HUES64 (cell line): ENCODE results near the gene RALB.
"Not testable (repeated sequence)": the region's sequence is repeated elsewhere in the genome, so short reads cannot be mapped to it uniquely, and the experiment has no call there.

Source experiments
- H3K27ac ChIP-seq: 2 replicates; pipeline ENCODE4 v1.7.0; 2013; ENCODE audit warnings: low read depth, low read length, inconsistent platforms
- H3K27me3 ChIP-seq: 2 replicates; pipeline ENCODE4 v1.6.1; 2013; ENCODE audit warnings: mild to moderate bottlenecking, low read length; ENCODE audit not compliant: insufficient read depth
- H3K36me3 ChIP-seq: 2 replicates; pipeline ENCODE4 v1.6.1; 2013; ENCODE audit warnings: mild to moderate bottlenecking, low read length; ENCODE audit not compliant: insufficient read depth
- H3K4me1 ChIP-seq: 2 replicates; pipeline ENCODE4 v1.6.1; 2013; ENCODE audit warnings: mild to moderate bottlenecking, low read length, moderate library complexity; ENCODE audit not compliant: insufficient read depth
- H3K4me3 ChIP-seq: 2 replicates; pipeline ENCODE4 v1.5.1; 2013; ENCODE audit warnings: mild to moderate bottlenecking, low read length, moderate library complexity
- H3K9ac ChIP-seq: 2 replicates; pipeline ENCODE4 v1.6.1; 2013; ENCODE audit warnings: mild to moderate bottlenecking, low read depth, low read length
- H3K9me3 ChIP-seq: 2 replicates; pipeline ENCODE4 v1.6.1; 2013; ENCODE audit warnings: low read depth, low read length; ENCODE audit not compliant: insufficient read depth
- WGBS: fragments of 150-250, 120-280 bp; methylation state at CpG from one replicate; pipeline ENCODE4 v1.1.7; 2013; ENCODE audit warnings: missing lambda C conversion rate; 5-methylcytosine and 5-hydroxymethylcytosine counted together

Gene RALB

DNA sequence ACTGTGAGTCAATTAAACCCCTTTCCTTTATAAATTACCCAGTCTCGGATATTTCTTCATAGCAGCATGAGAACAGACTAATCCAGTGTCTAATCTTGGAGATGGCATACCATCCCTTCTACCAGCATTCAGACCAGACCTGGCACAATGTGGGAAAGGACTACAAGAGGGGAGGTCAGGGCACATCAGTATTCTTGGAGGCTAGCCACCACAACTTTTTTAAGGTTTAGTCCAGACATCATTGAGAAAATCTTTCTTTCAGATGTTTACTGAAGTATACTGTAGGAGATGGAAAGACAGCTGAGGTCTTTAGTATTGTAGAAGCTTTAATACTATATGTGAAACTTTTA is 4.0 kb downstream of the RALB start:
- Histone ChIP-seq H3K9ac (no peak overlapping the region), H3K4me1 (peaks cover 5% of the 10 kb centered on the region; the same call in 1 of the 2 replicates), H3K27ac (no peak overlapping the region), H3K27me3 (peaks cover 28% of the 10 kb centered on the region), H3K9me3 (no peaks in the 10 kb centered on the region), H3K36me3 (no peaks in the 10 kb centered on the region), H3K4me3 (no peak overlapping the region)
- 93% methylated on average over 1 of the region's 1 CpG for WGBS

DNA sequence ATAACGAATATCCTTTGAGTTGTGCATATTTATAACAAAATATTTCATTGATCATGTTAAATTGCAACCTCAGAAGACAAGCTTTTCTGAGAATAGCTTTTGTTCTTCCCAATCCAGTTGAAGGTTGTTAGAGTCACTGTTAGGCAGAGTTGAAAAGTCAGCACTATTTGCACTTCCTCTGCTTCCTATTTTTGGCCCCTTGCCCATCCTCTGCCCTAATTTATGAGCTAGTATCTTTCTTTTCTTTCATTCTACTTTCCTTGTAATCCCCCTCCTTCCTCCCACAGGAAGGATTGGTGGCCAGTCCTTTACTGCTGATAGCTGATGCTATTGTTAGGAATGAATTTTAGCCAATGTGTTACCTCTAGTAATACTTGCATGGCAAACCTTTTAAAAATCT is 4.9 kb downstream of the RALB start:
- Histone ChIP-seq H3K4me3 (no peak overlapping the region), H3K27ac (no peak overlapping the region), H3K4me1 (peaks cover 6% of the 10 kb centered on the region; the same call in 1 of the 2 replicates), H3K27me3 (peaks cover 22% of the 10 kb centered on the region), H3K9me3 (no peaks in the 10 kb centered on the region), H3K36me3 (no peaks in the 10 kb centered on the region), H3K9ac (no peak overlapping the region)
- WGBS = no CpG with 5 or more reads among the region's 1 CpG

DNA sequence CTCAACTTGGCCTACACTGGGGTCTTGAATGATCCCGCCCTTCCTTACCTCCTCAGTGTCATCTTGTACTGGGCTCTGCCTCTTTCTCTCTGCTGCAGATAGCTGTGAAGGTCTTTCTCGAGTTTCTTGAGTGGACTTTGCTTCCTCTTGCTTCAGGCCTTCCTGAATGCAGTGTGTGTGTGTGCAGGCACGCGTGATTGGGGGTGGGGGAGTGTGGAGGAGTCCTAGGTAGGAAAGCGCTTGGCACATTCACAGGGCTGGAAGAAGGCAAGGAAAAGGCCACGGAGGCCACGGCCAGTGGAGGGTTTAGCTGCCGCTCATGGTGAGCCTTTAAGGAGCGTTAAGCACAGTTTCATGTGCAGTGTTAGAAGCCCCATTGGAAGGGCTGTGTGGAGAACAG is 5.5 kb downstream of the RALB start:
- Histone ChIP-seq H3K4me3 (no peak overlapping the region), H3K36me3 (no peaks in the 10 kb centered on the region), H3K27ac (no peak overlapping the region), H3K9ac (no peak overlapping the region), H3K27me3 (peaks cover 22% of the 10 kb centered on the region), H3K4me1 (peaks cover 9% of the 10 kb centered on the region; the same call in 1 of the 2 replicates), H3K9me3 (no peaks in the 10 kb centered on the region)
- WGBS = 93% methylated on average over 9 of the region's 9 CpGs

DNA sequence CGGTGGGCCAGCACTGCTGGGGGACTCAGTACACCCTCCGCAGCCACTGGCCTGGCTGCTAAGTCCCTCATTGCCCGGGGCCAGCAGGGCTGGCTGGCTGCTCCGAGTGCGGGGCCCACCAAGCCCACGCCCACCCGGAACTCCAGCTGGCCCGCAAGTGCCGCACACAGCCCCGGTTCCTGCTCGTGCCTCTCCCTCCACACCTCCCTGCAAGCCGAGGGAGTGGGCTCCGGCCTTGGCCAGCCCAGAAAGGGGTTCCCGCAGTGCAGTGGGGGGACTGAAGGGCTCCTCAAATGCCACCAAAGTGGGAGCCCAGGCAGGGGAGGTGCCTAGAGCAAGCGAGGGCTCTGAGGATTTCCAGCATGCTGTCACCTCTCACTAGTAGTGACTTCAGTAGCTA is 7.3 kb downstream of the RALB start:
- H3K36me3 ChIP-seq, H3K27me3 ChIP-seq, H3K27ac ChIP-seq, H3K9me3 ChIP-seq, H3K4me3 ChIP-seq, H3K4me1 ChIP-seq, H3K9ac ChIP-seq: not testable (repeated sequence)
- WGBS = 100% methylated on average over 10 of the region's 15 CpGs

- no peak overlapping the region for H3K27ac ChIP-seq
- H3K4me1 ChIP-seq = peaks cover 4% of the 10 kb centered on the region; the same call in 1 of the 2 replicates
- WGBS = 92% methylated on average over 5 of the region's 5 CpGs
- H3K4me3 ChIP-seq = no peak overlapping the region
- no peak overlapping the region for H3K9ac ChIP-seq
- no peaks in the 10 kb centered on the region for H3K9me3 ChIP-seq
- H3K27me3 ChIP-seq = no peaks in the 10 kb centered on the region
- H3K36me3 ChIP-seq = no peaks in the 10 kb centered on the region
These were observed 8.1 kb downstream of the RALB start for GRCh38 chr2:120260736-120261135.

- no peak overlapping the region for H3K9ac ChIP-seq
- 82% methylated on average over 6 of the region's 6 CpGs for WGBS
- H3K27ac ChIP-seq = no peak overlapping the region
- H3K4me1 ChIP-seq = peaks cover 4% of the 10 kb centered on the region; the same call in 1 of the 2 replicates
- H3K4me3 ChIP-seq = no peak overlapping the region
- H3K27me3 ChIP-seq = no peaks in the 10 kb centered on the region
- no peaks in the 10 kb centered on the region for H3K9me3 ChIP-seq
- H3K36me3 ChIP-seq = no peaks in the 10 kb centered on the region
These were observed 8.8 kb downstream of the RALB start for GRCh38 chr2:120261387-120262006.

- Histone ChIP-seq H3K9me3 (no peaks in the 10 kb centered on the region), H3K9ac (no peak overlapping the region), H3K4me3 (no peak overlapping the region), H3K27me3 (no peaks in the 10 kb centered on the region), H3K27ac (no peak overlapping the region), H3K4me1 (peaks cover 4% of the 10 kb centered on the region; the same call in 1 of the 2 replicates), H3K36me3 (no peaks in the 10 kb centered on the region)
- 49% methylated on average over 2 of the region's 2 CpGs for WGBS
These were observed 9.5 kb downstream of the RALB start for GRCh38 chr2:120262150-120262549.

DNA sequence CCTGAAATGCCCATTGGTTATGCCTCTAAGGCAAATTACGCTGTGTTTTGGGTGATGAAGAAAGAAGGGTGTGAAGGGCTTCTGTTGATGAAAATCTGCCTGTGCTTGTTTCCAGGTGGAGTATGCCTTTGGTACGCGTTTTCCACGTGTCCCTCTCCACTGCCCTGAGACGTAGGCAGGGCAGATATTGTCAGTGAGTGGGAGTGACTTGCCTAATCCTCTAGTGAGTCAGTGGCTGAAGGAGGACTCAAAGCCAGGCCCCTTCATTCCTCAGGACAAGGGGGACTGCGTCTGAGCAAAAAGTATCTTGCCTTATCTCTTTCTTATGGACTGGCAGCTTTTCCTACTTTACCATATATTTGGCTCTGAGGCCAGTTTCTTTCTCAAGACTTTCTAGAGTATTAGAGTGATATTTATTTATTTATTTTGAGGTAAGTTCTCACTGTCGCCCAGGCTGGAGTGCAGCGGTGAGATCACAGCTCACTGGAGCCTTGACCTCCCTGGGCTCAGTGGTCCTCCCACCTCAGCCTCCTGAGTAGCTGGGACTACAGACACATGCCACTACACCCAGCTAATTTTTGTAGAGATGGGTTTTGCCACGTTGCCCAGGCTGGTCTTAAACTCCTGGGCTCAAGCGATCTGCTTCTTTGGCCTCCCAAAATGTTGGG is 10.2 kb downstream of the RALB start:
- peaks cover 4% of the 10 kb centered on the region; the same call in 1 of the 2 replicates for H3K4me1 ChIP-seq
- no peak overlapping the region for H3K9ac ChIP-seq
- H3K36me3 ChIP-seq = no peaks in the 10 kb centered on the region
- H3K27ac ChIP-seq = no peak overlapping the region
- H3K9me3 ChIP-seq = no peaks in the 10 kb centered on the region
- H3K4me3 ChIP-seq = no peak overlapping the region
- no peaks in the 10 kb centered on the region for H3K27me3 ChIP-seq
- WGBS = 70% methylated on average over 10 of the region's 10 CpGs

- Histone ChIP-seq H3K4me1 (peaks cover 4% of the 10 kb centered on the region; the same call in 1 of the 2 replicates), H3K36me3 (no peaks in the 10 kb centered on the region), H3K27ac (no peak overlapping the region), H3K4me3 (no peak overlapping the region), H3K9ac (no peak overlapping the region), H3K9me3 (no peaks in the 10 kb centered on the region), H3K27me3 (no peaks in the 10 kb centered on the region)
- 91% methylated on average over 11 of the region's 12 CpGs for WGBS
These were observed 12.4 kb downstream of the RALB start for GRCh38 chr2:120265006-120265405.

GRCh38 chr2:120267348-120267747 is 14.7 kb downstream of the RALB start:
- Histone ChIP-seq H3K9ac (no peak overlapping the region), H3K27ac (no peak overlapping the region), H3K4me3 (no peak overlapping the region), H3K4me1 (peaks cover 4% of the 10 kb centered on the region; the same call in 1 of the 2 replicates), H3K27me3 (no peaks in the 10 kb centered on the region), H3K9me3 (no peaks in the 10 kb centered on the region), H3K36me3 (no peaks in the 10 kb centered on the region)
- WGBS = 94% methylated on average over 8 of the region's 8 CpGs

DNA sequence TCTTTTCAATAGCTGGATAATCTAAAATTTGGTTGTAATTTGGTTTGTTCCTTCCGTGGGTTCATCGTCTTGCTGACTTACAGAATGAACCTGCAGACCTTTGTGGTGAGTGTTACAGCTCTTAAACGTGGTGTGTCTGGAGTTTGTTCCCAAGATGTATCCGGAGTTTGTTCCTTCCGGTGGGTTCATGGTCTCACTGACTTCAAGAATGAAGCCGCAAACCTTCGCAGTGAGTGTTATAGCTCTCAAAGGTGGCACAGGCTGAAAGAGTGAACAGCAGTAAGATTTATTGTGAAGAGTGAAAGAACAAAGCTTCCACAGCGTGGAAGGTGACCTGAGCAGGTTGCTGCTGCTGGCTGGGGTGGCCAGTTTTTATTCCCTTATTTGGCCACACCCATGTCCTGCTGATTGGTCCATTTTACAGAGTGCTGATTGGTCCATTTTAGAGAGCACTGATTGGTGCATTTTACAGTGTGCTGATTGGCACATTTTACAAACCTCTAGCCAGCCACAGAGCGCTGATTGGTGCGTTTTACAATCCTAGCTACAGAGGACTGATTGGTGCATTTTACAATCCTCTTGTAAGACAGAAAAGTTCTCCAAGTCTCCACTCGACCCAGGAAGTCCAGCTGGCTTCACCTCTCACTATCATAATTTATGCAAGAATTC is 16.6 kb downstream of the RALB start:
- WGBS = 93% methylated on average over 11 of the region's 11 CpGs
- no peak overlapping the region for H3K4me3 ChIP-seq
- no peak overlapping the region for H3K27ac ChIP-seq
- H3K36me3 ChIP-seq = no peaks in the 10 kb centered on the region
- H3K9me3 ChIP-seq = no peaks in the 10 kb centered on the region
- H3K4me1 ChIP-seq = no peaks in the 10 kb centered on the region
- no peaks in the 10 kb centered on the region for H3K27me3 ChIP-seq
- H3K9ac ChIP-seq = no peak overlapping the region
